H1 (cell line): Measurements from ENCODE around the gene BSCL2. TPM values are rescaled to one million over a fixed set of nuclear protein-coding genes. Genes with fewer than 3 reads are reported as not detected.

ENCODE experiments used
- BRCA1 ChIP-seq: IDR thresholded peaks from 2 replicates; pipeline ENCODE4 v1.6.1; 2012; ENCODE audit warnings: low read depth, low read length, improper control_type of control experiment
- RXRA ChIP-seq: IDR thresholded peaks from 2 replicates; pipeline ENCODE4 v1.6.1; 2011; ENCODE audit warnings: low read depth, mild to moderate bottlenecking, low read length, moderate library complexity; ENCODE audit not compliant: insufficient read depth
- TBP ChIP-seq: IDR thresholded peaks from 2 replicates; pipeline ENCODE4 v1.6.1; 2011; ENCODE audit warnings: low read depth, low read length, improper control_type of control experiment
- polyA plus RNA-seq, 7 experiments: library from polyadenylated mRNA; depleted of rRNA in 3 of 7; stranded (reverse) in 5 of 7; unstranded in 2 of 7; fragments of >200 nt in 5 of 7; fragments of 200-250 nt in 2 of 7; gene quantifications; 1 replicate in 5 of 7; 2 replicates in 1 of 7; 4 replicates in 1 of 7; pipeline versions ENCODE4 v1.2.1 to v1.2.3, GENCODE V29; 2011 to 2013; ENCODE audit warnings: missing spikeins in 2 of 7, mixed read lengths in 2 of 7
- total RNA-seq: library from RNA; stranded (reverse); fragmentation: NEBNext Ultra II Directional; extraction: Animal tissue kit (Norgen Biotek cat#: 25700); gene quantifications from 2 replicates; pipeline ENCODE4 v1.2.1, GENCODE V29; 2021
- TF ChIP-seq, protein P1 (sequence below): IDR thresholded peaks from 2 replicates; pipeline ENCODE4 v1.6.1; 2012; ENCODE audit warnings: low read length, inconsistent platforms

Gene BSCL2
- total and polyA plus RNA-seq, 2 of the 8 experiments (the other 6 are each of a cell fraction or from before 2014, with no cell fraction given): 59.5 to 264 TPM

- no peak for TF ChIP-seq BRCA1
- TF ChIP-seq TBP: no peak
- TF ChIP-seq, protein P1, sequence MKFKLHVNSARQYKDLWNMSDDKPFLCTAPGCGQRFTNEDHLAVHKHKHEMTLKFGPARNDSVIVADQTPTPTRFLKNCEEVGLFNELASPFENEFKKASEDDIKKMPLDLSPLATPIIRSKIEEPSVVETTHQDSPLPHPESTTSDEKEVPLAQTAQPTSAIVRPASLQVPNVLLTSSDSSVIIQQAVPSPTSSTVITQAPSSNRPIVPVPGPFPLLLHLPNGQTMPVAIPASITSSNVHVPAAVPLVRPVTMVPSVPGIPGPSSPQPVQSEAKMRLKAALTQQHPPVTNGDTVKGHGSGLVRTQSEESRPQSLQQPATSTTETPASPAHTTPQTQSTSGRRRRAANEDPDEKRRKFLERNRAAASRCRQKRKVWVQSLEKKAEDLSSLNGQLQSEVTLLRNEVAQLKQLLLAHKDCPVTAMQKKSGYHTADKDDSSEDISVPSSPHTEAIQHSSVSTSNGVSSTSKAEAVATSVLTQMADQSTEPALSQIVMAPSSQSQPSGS: no peak
- TF ChIP-seq RXRA: no peak
Observed at GRCh38 chr11:62689421-62690183, 17.6 kb downstream of the BSCL2 start, which contains the start of gene LRRN4CL (continued).
